NCI-H1417 (cell line): Measurements from ENCODE around the gene STMN3.
"Not testable (repeated sequence)": the region's sequence is repeated elsewhere in the genome, so short reads cannot be mapped to it uniquely, and the experiment has no call there.

Experiments used
- DNase-seq, 3 experiments: peaks; one replicate each; lab custom pipeline; 2025; lab: John Stamatoyannopoulos, UW

Gene STMN3

GRCh38 chr20:63657260-63657936 is 4.2 kb upstream of the STMN3 start:
- no peak for DNase-seq

GRCh38 chr20:63656451-63656850 is 3.2 kb upstream of the STMN3 start:
- DNase-seq: no peak

GRCh38 chr20:63655249-63655648 is 2.0 kb upstream of the STMN3 start:
- peak in 1 of 3 experiments; percentile 15 for DNase-seq

GRCh38 chr20:63653974-63654668 is 897 bp upstream of the STMN3 start:
- DNase-seq: no peak

DNA sequence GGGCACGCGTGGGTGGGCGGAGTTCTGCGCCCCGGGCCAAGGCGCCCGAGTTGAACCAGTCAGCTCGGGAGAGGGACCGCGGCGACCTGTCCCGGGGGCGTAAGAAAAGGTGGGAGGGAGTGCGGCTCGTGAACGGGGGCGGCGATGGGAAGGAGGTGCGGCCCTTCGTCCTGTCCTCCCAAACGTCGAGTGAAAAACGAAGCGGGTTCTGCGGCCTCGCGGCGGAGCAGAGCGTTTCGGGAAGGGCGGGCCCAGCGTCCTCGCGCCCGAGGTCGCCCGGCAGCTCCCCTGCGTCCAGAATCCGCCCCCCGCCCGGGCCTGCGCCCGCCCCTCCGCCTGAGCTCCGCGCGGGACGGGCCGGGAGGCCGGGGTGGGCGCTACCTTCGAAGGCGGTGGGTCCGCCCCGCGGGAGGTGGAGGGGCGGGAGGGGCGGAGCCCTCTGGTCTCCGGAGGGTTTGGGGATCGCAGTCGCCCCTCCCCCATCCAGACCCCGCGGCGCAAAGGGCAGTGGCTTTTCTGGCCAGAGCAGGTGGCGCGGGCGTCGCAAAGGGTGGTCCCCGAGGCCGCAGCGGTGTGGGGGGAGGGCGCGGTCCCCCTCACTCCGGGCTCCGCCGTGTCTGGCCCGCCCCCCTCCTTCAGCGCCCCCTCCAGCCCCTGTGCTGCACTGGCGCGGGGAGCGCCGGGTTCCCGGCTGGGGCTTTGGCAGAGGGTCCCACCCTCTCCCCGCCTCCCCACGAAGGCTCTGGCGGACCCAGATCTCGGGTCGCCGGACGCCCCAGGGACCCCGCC is 838 bp downstream of the STMN3 start:
- DNase-seq: peak in 2 of 3 experiments; percentile 67 to 70

DNA sequence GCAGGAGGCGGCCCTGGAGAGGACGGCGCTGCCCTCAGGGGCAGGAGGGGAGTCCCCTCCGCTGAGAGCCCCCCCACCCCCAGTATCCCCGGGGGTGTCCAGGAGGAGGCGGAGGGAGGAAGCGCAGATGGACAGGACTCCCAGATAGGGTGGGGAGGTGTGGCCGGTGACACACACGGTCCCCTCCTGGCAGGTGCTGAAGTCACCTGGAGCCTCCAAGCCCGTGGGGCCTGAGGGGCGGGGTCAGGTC is 1.4 kb downstream of the STMN3 start:
- peak in 1 of 3 experiments; percentile 64 for DNase-seq

- DNase-seq: not testable (repeated sequence)
These were observed 2.7 kb downstream of the STMN3 start for GRCh38 chr20:63650486-63650885.

DNA sequence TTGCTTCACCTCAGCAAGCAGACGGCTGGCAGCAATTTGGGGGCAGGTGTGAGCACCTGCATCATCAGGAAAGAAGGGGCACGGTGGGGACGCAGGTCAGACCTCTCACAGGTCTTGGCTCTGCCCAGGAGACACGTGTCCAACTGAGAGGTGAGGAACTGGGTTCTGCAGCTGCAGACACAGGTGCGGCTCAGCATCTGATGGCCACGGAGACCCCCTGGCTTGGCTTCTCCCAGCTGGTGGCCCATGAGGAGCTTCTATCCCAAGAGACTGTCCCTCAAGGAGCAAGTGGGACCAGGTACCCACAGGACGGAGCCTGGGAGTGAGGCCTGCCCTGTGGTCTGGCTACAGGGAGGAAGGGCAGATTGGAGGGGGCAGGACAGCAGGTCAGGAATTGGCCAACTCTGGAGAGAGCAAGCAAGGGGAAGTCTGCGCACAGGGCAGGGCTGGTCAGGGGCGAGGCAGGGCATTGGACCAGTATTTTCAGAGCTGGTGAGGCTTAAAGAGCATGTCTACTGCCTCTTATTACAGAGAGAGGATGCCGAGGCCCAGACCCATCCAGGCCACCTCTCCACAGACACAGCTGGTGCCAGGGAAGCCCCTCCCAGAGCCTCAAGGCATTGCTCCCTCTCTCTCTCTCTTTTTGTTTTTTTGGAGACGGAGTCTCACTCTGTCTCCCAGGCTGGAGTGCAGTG is 4.2 kb downstream of the STMN3 start:
- peak in 2 of 3 experiments; percentile 30 to 58 for DNase-seq

- DNase-seq: no peak
These were observed 5.0 kb downstream of the STMN3 start for GRCh38 chr20:63648190-63648589.

DNA sequence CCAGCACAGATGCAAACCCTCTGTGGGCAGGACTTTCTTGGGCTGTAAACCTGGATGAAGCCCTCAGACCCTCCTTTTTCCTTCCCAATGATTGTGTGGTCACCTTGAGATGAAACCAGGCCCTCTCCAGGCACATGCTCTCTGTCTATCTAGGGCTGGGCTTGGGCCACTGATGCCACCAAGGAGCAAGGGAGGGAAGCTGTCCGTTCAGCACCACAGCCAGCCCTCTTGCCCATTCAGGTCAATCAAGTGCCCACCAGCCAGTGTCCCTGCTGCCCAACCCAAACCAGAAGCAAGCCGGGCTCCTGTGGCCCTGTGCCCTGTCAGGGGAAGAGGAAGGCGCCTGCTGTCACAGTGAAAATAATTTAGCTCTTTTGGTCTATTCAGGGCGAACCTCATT is 8.0 kb downstream of the STMN3 start:
- no peak for DNase-seq

DNA sequence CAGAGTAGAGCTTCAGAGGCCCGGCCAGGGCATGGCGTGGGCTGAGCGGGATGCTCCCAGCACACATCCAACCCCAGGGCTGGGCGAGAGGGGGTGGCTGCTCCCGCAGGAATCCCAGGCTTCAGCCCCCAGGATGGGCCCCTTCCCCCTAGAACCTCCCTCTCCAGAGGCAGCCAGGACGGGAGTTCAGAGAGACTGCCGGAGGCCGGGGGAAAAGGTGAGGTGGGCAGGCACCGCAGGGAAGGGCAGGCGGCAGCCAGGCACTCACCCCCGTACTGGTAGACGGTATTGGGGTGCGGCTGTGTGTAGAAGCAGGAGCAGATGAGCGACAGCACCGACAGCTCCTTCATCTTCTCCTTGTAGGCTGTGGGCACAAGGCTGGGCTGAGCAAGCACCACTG is 9.3 kb downstream of the STMN3 start:
- no peak for DNase-seq

- no peak for DNase-seq
These were observed 9.7 kb downstream of the STMN3 start for GRCh38 chr20:63643499-63643898.

DNA sequence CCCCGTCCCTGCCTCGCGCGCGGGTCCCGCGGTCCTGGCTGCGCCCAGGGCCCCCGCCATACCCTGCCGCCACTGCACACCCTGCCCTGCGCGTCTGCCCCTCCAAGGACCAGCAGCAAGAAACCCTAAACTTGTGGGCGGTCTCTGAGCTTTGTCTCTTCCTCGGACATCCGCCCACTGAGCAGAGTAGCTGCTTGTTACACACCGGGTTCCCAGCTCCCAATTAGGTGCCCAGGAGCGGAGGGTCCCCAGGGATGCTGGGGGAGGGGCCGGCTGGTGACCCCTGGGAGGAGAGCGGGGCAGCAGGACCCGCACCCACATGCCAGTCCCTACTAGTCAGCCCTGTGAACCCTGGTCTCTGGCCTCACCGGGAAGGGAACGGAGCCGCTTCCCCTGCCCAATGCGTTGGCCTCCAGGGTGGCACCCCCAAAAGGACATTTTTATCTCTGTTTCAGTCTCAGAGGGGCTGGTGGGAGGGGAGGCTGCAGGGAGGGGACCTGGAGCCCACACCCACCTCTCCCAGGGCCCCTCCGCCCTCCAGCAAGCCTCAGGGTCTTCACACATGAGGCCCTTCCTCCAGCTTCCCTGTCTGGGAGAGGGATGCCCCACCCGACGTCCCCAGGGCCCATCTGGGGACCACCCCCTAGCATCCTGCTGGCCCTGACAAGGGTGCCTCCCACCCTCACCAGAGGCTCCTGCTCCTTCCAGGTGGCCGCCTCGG is 10.5 kb downstream of the STMN3 start:
- peak in 2 of 3 experiments; percentile 34 to 58 for DNase-seq

DNA sequence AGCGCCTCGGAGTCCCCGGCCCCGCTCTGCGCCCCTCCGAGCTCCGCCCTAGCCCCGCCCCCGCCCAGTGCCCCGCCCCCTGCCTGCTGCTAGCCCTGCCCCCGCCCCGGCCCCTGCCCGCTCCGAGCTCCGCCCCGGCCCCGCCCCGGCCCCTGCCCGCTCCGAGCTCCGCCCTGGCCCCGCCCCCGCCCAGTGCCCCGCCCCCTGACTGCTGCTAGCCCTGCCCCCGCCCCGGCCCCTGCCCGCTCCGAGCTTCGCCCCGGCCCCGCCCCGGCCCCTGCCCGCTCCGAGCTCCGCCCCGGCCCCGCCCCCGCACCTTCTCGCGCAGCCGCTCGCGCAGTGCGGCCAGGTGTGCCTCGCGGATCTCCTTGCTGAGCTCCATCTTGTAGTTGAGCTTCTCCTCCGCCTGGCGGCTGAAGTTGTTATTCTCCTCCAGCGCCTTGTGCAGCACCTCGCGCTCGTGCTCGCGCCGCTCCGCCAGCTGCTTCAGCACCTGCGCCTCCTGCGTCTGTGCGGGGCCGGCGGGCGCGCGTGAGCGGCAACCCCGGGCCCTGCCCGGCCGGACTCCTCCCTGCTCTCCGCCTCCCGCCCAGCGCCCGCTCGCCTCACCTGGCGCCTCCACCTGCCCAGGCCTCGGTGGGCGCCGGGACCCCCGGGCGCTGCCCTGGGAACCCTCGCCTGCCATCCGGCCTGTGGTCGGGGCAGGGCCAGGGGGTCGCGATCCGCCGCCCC is 11.3 kb downstream of the STMN3 start:
- peak; percentile 93 to 98 (median 94) for DNase-seq

GRCh38 chr20:63641146-63641791 is 12.0 kb downstream of the STMN3 start:
- DNase-seq: peak in 1 of 3 experiments; percentile 24

GRCh38 chr20:63640686-63641085 is 12.5 kb downstream of the STMN3 start:
- DNase-seq: not testable (repeated sequence)

DNA sequence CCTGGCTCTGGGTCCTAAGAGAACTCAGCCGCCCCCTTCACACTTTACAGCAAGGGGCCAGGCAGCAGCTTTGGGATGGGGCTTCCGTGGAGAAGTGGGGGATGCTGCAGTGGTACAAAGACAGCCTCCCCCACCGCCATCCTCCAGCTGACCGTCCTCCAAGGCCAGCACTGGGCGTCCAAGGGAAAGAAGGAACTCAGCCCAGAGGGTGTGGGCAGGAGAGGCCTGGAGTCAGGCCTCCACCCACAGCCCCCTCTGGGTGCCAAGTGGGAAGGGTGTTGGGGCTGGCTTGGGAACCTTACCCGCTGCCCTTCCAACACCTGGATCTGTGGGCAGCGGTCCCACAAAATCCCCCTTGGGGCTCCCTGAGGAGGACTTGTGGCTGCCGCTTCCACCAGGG is 13.1 kb downstream of the STMN3 start:
- no peak for DNase-seq

DNA sequence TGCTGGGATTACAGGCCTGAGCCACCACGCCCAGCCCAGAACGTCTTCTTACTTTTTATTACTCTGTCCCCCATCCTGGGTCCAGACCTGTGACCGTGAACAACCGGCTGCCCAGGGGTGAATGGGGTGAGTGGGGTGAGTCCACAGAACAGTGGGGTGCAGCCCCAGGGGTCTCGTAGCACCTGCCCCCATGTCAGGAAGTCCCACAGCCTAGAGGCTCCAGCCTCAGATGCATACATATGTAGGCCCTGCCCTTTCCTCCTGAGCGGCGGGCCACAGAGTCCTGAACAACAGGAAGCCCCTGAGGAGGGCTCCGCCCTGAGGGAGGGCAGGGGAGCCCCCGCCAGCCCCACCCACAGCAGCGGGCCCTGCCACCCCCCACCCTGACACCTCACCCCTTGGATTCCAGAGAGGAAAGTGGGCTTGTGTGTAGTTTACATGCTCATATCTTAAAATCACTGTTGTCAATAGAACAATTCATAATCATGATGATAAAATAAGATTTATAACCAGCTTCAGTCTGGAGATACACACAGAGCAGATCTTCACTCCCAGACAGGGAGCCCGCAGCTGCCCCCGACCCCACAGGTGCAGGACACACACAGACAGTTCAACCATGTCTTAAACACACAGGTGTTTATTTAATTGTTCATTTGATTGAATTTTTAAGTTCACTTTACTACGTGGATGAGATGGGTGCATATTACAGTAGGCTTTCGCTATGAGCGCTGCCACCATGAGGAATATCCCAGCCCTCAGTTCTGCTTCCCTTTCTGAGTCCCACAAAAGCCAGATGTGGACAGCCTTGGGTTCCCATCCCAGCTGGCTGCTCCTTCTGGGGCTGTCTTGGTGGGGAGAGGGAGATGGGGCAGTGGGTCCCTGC is 13.9 kb downstream of the STMN3 start:
- DNase-seq: no peak

DNA sequence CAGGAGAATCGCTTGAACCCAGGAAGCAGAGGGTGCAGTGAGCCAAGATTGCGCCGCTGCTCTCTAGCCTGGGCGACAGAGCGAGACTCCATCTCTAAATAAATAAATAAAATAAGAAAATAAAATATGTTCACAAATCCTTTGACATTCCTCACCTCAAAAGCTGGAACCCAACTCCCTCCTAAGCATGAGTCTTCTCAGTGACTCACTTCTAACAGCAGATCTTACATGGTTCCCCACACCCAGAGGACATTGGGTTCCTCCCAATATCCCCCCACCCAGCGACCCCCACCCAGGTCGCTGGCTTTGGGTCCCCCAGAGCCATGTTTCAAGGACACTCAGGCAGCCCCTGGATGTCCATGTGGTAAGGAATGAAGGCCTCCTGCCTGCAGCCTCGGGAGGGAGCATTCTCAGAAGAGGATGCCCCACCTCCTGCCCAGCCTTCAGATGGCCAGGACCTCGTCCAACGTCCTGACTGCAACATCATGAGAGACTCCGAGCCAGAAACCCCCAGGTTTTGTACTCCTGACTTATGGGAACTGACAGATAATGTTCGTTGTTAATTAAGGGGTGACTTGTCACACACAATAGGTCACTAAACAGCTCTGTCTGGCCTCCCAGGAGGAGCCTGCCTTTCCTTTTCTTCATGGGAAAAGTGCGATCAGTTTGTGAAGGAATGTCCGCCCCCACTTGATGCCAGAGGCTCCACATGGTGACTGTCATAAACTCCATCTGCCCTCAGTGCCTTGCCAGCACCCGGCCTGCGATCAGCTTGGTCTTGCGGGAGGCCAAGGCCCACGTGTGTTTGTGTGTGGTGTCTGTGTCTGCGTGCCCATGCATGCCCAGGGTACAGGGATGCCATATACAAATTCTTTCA is 16.2 kb downstream of the STMN3 start:
- DNase-seq: no peak
